Measurements from ENCODE around the gene FADS2. TPM values are rescaled to one million over a fixed set of nuclear protein-coding genes. Genes with fewer than 3 reads are reported as not detected.

Gene FADS2
- total RNA-seq: 173 and 214 TPM in 2 replicates

GRCh38 chr11:61827571-61828378, at the start of gene FADS2:
Gene FADS2 (plus strand): TSS chr11:61828300. CDS start chr11:61828391, 91 bp downstream.

DNA sequence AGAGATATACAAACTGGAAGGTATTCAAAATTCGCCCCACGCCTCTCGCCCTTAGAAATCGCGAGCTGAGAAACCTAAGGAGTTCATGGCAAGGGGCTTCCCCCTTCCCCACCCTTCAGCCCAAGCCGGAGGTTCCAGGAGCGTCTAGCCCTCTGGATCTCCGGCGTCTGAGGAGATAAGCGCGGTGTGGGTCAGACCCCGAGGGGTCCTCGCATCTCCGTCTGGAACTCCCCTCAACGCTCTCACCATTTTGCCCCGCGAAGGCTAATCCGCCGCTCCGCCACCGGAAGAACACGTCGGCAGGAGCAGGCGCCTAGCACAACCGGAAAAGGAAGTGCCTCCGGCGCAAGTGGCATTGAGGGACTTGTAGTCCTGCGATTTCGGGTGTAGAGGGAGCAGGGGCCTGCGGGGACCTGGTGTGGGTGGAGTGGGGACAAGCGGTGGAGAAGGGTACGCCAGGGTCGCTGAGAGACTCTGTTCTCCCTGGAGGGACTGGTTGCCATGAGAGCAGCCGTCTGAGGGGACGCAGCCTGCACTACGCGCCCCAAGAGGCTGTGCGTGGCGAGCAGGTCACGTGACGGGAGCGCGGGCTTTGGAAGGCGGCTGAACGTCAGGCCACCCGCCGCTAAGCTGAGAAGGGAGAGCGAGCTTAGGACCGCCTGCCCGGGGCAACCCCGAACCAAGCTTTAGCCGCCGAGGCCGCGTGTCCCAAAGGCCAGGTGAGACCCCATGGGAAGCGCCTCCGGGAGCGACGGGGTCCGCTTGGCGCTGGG, 35.6 kb upstream of the FADS2 start, which contains the start of the genes FEN1 and TMEM258:
Gene FEN1, plus strand, starts transcription at position 602 of the 773 bp plus-strand sequence. CDS start 2,451 bp downstream, outside the sequence.
Gene TMEM258, minus strand, starts transcription at position 290 of the 773 bp plus-strand sequence. Its CDS starts 41 bp downstream, at position 249.

GRCh38 chr11:61816736-61817455, 11.2 kb upstream of the FADS2 start, which contains the start of gene FADS1:
Gene FADS1 (minus strand): TSS chr11:61817003. CDS start chr11:61816929, 74 bp downstream.

DNA sequence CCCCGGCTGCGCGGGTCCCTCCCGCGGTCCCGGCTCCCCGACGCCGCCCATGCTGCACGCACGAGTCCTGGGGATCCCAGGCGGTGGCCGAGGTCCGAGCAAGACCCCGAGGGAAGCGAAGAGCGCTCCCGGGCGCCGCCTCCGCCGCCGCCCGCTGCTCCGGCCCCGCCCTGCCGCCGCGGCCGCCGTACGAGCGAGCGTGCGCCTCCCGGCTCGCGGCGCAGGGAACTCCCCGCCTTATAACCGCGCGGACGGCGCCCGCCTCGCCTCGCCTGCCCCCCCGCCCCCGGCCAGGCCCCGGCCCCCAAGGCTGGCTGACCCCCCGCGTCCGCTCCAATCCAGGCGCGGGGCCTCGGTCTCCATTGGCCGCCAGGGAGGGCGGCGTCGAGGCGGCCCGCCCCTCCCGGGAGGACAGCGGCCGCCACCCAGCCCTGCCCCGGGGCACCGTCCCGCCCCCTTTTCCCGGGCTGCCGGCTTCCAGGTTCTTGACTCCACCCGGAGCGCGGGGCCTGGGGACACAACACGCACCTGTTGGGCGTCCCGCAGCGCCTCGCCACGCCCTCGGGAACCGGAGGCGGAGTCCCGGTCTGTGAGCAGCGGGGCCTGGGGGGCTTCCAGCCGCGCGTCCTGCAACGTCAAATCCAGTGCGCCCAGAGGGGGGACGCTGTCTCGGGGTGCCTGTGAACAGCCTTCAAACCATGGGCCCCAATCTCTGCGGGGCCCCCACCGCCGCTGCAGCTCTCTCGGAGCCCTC, 63.4 kb downstream of the FADS2 start, which contains the start of gene FADS3:
Gene FADS3, minus strand, starts transcription at position 215 of the 754 bp plus-strand sequence. Its CDS starts 164 bp downstream, at position 51.

Other genes starting within 250 kb of the FADS2 start
- gene SYT7, start 247.2 kb upstream of the FADS2 start, total RNA-seq: under 0.01 and 0.30 TPM in 2 replicates
- gene DAGLA, start 147.9 kb upstream of the FADS2 start, total RNA-seq: 0.46 and 0.65 TPM in 2 replicates
- gene MYRF, start 75.7 kb upstream of the FADS2 start, total RNA-seq: 0.91 and 0.97 TPM in 2 replicates
- gene TMEM258, start 35.7 kb upstream of the FADS2 start, total RNA-seq: 51.5 and 71.1 TPM in 2 replicates
- gene FEN1, start 35.4 kb upstream of the FADS2 start, total RNA-seq: 45.8 and 52.6 TPM in 2 replicates
- 69.8 and 75.5 TPM in 2 replicates for gene FADS1, start 11.3 kb upstream of the FADS2 start, total RNA-seq
- 123 and 147 TPM in 2 replicates for gene FADS3, start 63.2 kb downstream of the FADS2 start, total RNA-seq
- gene RAB3IL1, start 89.3 kb downstream of the FADS2 start, total RNA-seq: 0.32 and 1.1 TPM in 2 replicates
- gene BEST1, start 122.1 kb downstream of the FADS2 start, total RNA-seq: under 0.01 TPM in 1 of 2 replicates, not detected in the other
- 339 and 510 TPM in 2 replicates for gene FTH1, start 139.3 kb downstream of the FADS2 start, total RNA-seq